Measurements from ENCODE around the gene KCNT1.

KCNT1 gene

DNA sequence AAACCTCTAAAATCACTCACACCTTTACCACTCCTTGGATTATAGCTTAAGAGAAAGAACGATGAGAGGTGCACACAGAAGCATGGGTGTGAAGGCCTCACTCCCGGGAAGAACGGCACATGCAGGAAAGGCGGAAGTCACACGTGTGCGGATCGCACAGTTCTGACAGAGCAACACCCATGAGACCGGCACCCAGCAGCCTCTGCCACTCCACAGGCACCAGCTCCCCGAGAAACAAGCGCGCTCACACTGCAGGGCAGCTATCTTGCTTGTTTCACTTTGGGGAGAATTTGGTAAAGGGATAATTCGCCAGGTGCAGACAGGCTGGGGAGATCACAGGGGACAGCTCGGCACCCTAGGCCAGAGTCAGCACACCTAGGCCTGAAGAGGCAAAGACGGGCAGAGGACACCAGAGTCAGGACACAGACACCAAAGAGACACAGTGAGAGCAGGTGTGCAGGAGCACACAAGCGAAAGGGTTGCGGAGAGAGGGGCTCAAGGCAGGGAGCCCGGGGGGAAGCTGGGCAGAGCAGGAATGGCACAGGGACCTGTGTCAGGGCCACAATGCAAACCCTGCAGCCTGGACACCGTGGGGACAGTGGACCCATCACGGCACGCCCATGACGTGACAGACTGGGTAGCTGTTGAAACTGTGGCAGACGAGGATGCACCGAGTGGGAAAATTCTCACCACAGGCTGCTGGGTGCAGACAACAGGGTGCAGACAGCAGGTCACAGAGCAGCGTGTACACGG, 123.6 kb downstream of the KCNT1 start:
- DNase-seq = no peak

DNA sequence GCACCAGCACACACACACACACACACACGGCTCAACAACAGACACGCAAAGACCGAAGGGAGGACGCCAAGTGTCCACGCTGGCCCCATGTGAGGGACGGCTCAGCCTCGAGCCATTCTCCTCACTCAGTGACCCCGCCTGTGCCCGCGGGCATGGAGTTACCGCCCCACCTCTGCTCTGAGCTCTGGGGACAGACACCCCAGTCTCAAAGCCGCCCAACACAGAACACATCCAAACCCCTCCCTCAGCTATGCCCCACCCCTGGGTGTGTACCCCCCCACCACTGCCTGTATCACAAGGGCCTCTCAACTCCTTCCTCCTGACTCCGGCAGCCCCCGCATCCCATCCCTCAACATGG, 124.2 kb downstream of the KCNT1 start:
- DNase-seq = no peak

DNA sequence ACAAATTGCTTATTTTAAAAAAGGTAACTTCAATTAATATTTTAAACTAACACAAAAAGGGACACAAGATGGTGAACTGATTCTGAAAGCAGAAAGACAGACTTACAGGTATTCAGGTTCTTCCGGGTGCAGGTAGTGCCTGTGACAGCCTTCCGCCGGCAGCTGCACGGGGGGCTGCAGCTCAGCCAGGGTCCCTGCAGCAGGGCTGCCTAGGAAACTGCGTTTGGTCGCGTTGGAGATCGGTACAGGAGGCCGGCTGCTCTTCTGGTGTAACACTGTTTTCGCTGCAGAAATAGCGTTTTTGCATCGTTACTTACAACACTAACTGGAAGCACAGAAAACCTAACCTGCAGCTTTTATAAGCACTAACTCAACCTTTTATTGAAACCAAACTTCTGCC, 125.3 kb downstream of the KCNT1 start:
- DNase-seq = no peak

DNA sequence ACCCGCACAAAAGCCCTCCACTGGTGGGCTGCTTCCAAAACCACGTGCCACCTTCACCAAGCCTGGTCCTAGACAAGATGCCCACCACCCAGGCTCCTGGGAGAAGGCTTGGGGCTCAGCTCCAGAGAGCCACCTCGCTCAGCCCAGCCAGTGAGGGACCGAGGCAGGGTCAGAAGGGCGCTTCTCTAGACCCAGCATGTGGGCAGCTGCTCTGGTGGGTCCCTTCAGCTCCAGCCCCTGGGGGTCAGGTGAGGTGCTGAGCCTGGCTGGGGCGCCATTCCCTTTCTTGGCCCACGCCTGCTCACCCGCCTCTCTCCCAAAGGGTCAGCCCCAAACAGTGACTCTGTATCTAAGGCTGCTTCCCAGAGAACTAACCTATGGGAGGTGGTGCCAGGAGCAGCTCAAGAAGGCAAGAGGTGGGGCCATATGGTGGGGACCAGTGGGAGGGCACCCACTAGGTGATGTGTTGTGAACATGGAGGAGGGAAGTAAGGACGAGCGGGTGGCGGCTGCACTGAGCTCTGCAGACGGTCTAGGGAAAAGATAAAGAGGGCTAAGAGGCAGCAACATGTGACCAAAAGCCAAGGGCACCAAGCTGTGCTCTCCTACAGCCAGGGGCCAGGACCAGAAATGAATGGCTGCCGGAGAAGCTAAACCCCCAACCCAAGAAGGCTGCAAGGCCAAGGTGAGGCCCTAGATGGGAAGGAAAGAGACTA, 126.0 kb downstream of the KCNT1 start:
- DNase-seq = no peak

DNA sequence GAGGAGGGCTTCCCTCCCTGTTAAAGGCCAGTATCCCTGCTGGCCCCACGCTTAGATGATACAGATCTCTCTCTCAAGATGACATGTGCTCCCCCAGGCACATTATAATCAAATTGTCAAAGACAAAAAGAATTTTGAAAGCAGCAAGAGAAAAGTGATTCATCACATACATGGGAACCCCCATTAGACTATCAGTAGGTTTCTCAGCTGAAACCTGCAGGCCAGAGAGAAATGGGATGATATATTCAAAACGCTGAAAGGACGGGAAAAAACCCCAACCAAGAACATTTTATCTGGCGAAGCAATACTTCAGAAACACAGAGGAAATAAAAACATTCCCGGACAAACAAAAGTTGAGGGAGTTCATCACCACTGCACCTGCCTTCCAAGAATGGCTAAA, 126.7 kb downstream of the KCNT1 start:
- DNase-seq = no peak

DNA sequence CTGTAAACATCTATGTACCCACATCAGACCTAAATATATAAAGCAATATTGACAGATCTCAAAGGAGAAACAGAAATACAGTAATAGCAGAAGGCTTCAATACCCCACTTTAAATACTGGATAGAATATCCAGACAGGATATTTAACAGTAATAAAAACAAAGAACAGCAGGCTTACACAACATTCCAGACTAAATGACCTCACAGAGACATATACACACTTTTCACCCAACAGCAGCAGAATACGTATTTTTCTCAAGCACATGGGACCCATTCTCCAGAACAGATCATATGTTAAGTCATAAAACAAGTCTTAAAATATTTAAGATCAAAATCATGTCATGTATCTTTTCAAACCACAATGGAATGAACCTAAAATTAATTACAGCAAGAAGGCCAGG, 128.5 kb downstream of the KCNT1 start:
- DNase-seq = no peak

DNA sequence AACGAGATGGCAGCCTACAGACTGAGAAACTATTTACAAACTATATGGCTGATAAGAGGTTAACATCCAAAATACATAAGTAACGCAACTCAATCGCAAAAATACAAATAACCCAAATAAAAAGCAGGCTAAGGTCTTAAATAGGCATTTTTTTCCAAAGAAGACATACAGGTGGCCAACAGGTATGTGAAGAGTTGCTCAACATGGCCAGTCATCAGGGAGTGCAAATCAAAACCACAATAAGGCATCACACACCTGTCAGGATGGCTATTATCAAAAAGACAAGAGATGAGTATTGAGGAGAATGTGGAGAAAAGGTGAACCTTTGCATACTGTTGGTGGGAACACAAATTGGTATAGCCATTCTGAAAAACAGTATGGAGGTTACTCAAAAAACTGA, 131.9 kb downstream of the KCNT1 start:
- no peak for DNase-seq

DNA sequence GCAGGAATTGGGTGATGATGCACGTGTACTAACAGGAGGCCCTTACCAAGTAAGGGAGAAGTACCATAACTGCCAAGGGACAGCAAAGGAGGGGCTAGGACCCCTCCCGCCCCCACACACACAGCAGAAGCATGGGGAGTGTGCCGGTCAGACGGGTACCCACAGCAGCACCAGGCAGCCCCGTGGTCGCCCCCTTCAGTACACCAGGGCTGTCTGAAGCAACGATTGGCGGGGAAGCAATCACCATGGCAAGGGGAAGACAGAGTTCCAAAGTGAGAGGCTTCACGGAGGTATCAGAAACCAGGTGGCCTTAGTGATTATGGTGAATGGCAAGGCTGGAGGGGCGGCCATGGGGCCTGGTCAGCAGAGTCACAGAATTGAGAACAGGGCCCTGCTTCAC, 133.1 kb downstream of the KCNT1 start:
- DNase-seq = no peak

DNA sequence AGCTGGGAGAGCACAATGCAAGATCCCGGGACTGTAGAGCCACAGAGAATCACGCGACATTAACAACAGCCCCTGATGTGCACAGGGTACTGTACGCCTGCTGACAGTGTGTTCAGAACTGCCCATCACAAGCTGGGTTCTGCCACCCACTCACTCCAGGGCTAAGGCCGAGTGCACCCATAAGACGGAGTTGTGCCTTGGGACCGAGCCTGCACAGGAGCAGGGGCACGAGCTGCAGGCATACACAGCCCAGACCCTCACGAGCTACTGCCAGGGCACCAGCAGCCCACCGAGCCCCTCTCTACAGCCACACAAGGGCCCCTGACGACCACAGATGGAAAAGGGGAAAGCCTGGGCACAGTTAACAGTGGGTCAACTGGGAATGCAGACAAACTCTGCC, 137.5 kb downstream of the KCNT1 start:
- no peak for DNase-seq

DNA sequence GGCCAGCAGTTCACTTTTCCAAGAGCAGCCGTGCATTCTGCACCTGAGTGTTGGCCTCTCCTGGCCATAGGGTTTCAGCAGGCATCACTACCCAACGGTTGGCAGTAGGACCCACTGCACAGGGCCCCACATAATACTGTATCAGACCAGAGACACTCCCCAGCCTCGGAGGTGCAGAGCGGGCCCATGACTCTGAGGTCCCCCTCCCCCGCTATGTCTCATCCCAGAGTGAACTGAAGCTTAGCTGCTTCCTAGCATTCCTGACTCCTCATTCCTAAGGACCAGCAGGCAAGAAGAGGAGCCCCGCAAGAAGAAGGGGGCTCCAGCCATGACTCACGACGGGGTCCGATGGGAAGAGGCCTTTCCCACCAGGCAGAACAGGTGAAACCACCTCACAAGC, 138.1 kb downstream of the KCNT1 start:
- no peak for DNase-seq

DNA sequence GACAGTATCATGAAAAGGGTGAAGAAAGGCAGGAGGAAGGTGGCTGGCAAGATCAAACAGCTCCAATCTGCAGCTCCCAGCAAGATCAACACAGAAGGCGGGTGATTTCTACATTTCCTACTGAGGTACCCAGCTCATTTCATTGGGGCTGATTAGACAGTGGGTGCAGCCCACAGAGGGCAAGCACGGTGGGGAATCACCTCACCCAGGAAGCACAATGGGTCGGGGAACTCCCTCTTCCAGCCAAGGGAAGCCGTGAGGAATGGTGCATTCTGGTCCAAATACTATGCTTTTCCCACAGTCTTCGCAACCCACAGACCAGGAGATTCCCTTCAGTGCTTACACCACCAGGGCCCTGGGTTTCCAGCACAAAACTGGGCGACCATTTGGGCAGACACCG, 138.6 kb downstream of the KCNT1 start:
- no peak for DNase-seq
